H1 (cell line): ENCODE measurements around the gene COPG1. TPM values are rescaled to one million over a fixed set of nuclear protein-coding genes. Genes with fewer than 3 reads are reported as not detected.

Experiments
- CTCF ChIA-PET: fragments of 300-600 bp; sonication (Branson Sonifier 250); formaldehyde crosslinking; loops from one replicate; lab custom pipeline; 2021; ENCODE audit not compliant: partially characterized antibody; lab: Charles Lee
- POLR2A ChIA-PET: fragments of 300-600 bp; sonication (Branson Sonifier 250); formaldehyde crosslinking; loops from one replicate; lab custom pipeline; 2021; ENCODE audit warnings: inconsistent platforms; ENCODE audit not compliant: partially characterized antibody; lab: Charles Lee
- DNase-seq, 2 experiments: peaks; one replicate each; pipeline versions ENCODE4 v3.0.0 to v3.0.0-alpha.2; 2010 to 2022; ENCODE audit warnings: low spot score in 2 of 2, low read depth in 1 of 2, mixed read lengths in 1 of 2
- FAIRE-seq: peaks from 2 replicates; lab custom pipeline; 2011; peaks lifted over from hg19 to GRCh38; lab: Jason Lieb, UNC
- H2AFZ ChIP-seq: 2 replicates; pipeline ENCODE4 v1.8.1; 2012; ENCODE audit warnings: low read length, inconsistent platforms
- H2AK5ac ChIP-seq: 2 replicates; pipeline ENCODE4 v1.6.1; 2013; ENCODE audit warnings: low read depth, low read length
- H2BK120ac ChIP-seq: replicated peaks from 2 replicates; pipeline ENCODE3; 2013; ENCODE audit warnings: low read depth, low read length, inconsistent platforms
- H2BK12ac ChIP-seq: 2 replicates; pipeline ENCODE4 v1.6.1; 2013; ENCODE audit warnings: low read depth, low read length
- H2BK15ac ChIP-seq: 2 replicates; pipeline ENCODE4 v1.6.1; 2013; ENCODE audit warnings: low read length
- H2BK20ac ChIP-seq: 2 replicates; pipeline ENCODE4 v1.6.1; 2013; ENCODE audit warnings: low read length
- H2BK5ac ChIP-seq: 2 replicates; pipeline ENCODE4 v1.6.1; 2013; ENCODE audit warnings: low read depth, low read length
- H3K14ac ChIP-seq: 2 replicates; pipeline ENCODE4 v1.6.1; 2013; ENCODE audit warnings: inconsistent platforms; ENCODE audit not compliant: insufficient read length
- H3K18ac ChIP-seq: 2 replicates; pipeline ENCODE4 v1.6.1; 2013; ENCODE audit warnings: low read length; ENCODE audit errors: extremely low read depth
- H3K23ac ChIP-seq: 2 replicates; pipeline ENCODE4 v1.6.1; 2013; ENCODE audit warnings: inconsistent platforms; ENCODE audit not compliant: insufficient read length
- H3K23me2 ChIP-seq: 2 replicates; pipeline ENCODE4 v1.6.1; 2013; ENCODE audit warnings: low read depth, low read length
- H3K27ac ChIP-seq: 2 replicates; pipeline ENCODE4 v1.6.1; 2011; ENCODE audit warnings: low read depth, low read length, inconsistent platforms
- H3K27me3 ChIP-seq, 4 experiments: replicated peaks in 1 of 4; 1 replicate in 1 of 4; 2 replicates in 3 of 4; pipeline versions ENCODE4 v1.6.1 to v1.8.1; 2011 to 2013; ENCODE audit warnings: low read length in 3 of 4, mild to moderate bottlenecking in 3 of 4, inconsistent platforms in 2 of 4, mixed read lengths in 2 of 4, moderate library complexity in 1 of 4; ENCODE audit not compliant: control insufficient read depth in 3 of 4, insufficient read depth in 3 of 4; ENCODE audit errors: extremely low read depth in 1 of 4
- H3K36me3 ChIP-seq, 4 experiments: 2 replicates each; pipeline versions ENCODE4 v1.6.1 to v1.8.1; 2011 to 2013; ENCODE audit warnings: mild to moderate bottlenecking in 4 of 4, low read length in 3 of 4, moderate library complexity in 2 of 4, control low read depth in 1 of 4, inconsistent platforms in 1 of 4; ENCODE audit not compliant: insufficient read depth in 4 of 4, control insufficient read depth in 2 of 4
- H3K4ac ChIP-seq: replicated peaks from 2 replicates; pipeline ENCODE3; 2013; ENCODE audit warnings: low read length, low read depth, mixed read lengths, inconsistent platforms; ENCODE audit not compliant: insufficient read length
- H3K4me1 ChIP-seq, 4 experiments: replicated peaks in 1 of 4; 1 replicate in 1 of 4; 2 replicates in 3 of 4; pipeline versions ENCODE4 v1.6.1 to v1.8.1; 2011 to 2013; ENCODE audit warnings: low read length in 3 of 4, inconsistent platforms in 2 of 4, mixed read lengths in 1 of 4; ENCODE audit not compliant: insufficient read depth in 4 of 4, control insufficient read depth in 3 of 4
- H3K4me2 ChIP-seq, 2 experiments: 2 replicates each; pipeline versions ENCODE4 v1.6.1 to v1.8.1; 2011 to 2013; ENCODE audit warnings: low read depth in 2 of 2, low read length in 2 of 2, control low read depth in 1 of 2, inconsistent platforms in 1 of 2, mild to moderate bottlenecking in 1 of 2; ENCODE audit not compliant: insufficient read depth in 1 of 2
- H3K4me3 ChIP-seq, 4 experiments: fragments of 200-600, 300-600 bp in 1 of 4; sonication (generic), shearing (Covaris generic), sonication (Bioruptor Twin) in 1 of 4; 2 replicates each; pipeline versions ENCODE4 v1.5.1 to v1.8.1; 2011 to 2016; ENCODE audit warnings: low read length in 4 of 4, low read depth in 3 of 4, control low read depth in 2 of 4, inconsistent platforms in 2 of 4, mild to moderate bottlenecking in 2 of 4, mixed read lengths in 1 of 4, moderate library complexity in 1 of 4; ENCODE audit not compliant: insufficient read depth in 2 of 4; ENCODE audit errors: extremely low read depth in 1 of 4
- H3K56ac ChIP-seq: replicated peaks from 2 replicates; pipeline ENCODE3; 2013; ENCODE audit warnings: low read depth, mild to moderate bottlenecking, mixed read lengths, low read length, inconsistent platforms; ENCODE audit not compliant: insufficient read length
- H3K79me1 ChIP-seq: 2 replicates; pipeline ENCODE4 v1.6.1; 2013; ENCODE audit warnings: low read depth, low read length, control low read depth
- H3K79me2 ChIP-seq, 2 experiments: 2 replicates each; pipeline versions ENCODE4 v1.6.1 to v1.8.1; 2012 to 2013; ENCODE audit warnings: low read length in 2 of 2, mild to moderate bottlenecking in 2 of 2, inconsistent platforms in 1 of 2; ENCODE audit not compliant: insufficient read depth in 2 of 2, control insufficient read depth in 1 of 2
- H3K9ac ChIP-seq, 4 experiments: replicated peaks in 1 of 4; 1 replicate in 1 of 4; 2 replicates in 3 of 4; pipeline versions ENCODE4 v1.6.1 to v1.8.1; 2011 to 2013; ENCODE audit warnings: low read depth in 3 of 4, low read length in 3 of 4, control low read depth in 2 of 4, mild to moderate bottlenecking in 2 of 4, moderate library complexity in 2 of 4, inconsistent platforms in 1 of 4; ENCODE audit errors: extremely low read depth in 1 of 4
- H3K9me3 ChIP-seq, 2 experiments: 2 replicates each; pipeline versions ENCODE4 v1.6.1 to v1.8.1; 2012 to 2013; ENCODE audit warnings: mild to moderate bottlenecking in 2 of 2, moderate library complexity in 2 of 2, control low read depth in 1 of 2, inconsistent platforms in 1 of 2, low read depth in 1 of 2, low read length in 1 of 2, mixed read lengths in 1 of 2; ENCODE audit not compliant: insufficient read depth in 2 of 2
- H4K20me1 ChIP-seq, 2 experiments: replicated peaks in 1 of 2; 2 replicates each; pipeline versions ENCODE3 to v1.8.1; 2011 to 2013; ENCODE audit warnings: inconsistent platforms in 2 of 2, low read length in 2 of 2, mild to moderate bottlenecking in 1 of 2; ENCODE audit not compliant: insufficient read depth in 2 of 2, control insufficient read depth in 1 of 2
- H4K5ac ChIP-seq: 2 replicates; pipeline ENCODE4 v1.6.1; 2013; ENCODE audit warnings: low read length, low read depth, mixed read lengths, inconsistent platforms; ENCODE audit not compliant: insufficient read length
- H4K8ac ChIP-seq: 2 replicates; pipeline ENCODE4 v1.8.0; 2013; ENCODE audit warnings: mild to moderate bottlenecking, moderate library complexity, low read length, inconsistent platforms; ENCODE audit not compliant: insufficient read depth; ENCODE audit errors: extremely low read depth
- H4K91ac ChIP-seq: replicated peaks from 2 replicates; pipeline ENCODE3; 2013; ENCODE audit warnings: low read length, mixed read lengths, inconsistent platforms; ENCODE audit not compliant: insufficient read length
- EGR1 ChIP-seq: IDR thresholded peaks from 2 replicates; pipeline ENCODE4 v1.6.1; 2011; ENCODE audit warnings: low read depth, low read length, borderline replicate concordance
- EZH2 ChIP-seq: fragments of 200-600 bp; sonication (generic); IDR thresholded peaks from 2 replicates; pipeline ENCODE4 v1.7.1; 2012; ENCODE audit warnings: low read depth, mild to moderate bottlenecking, moderate library complexity, low read length, inconsistent platforms; ENCODE audit not compliant: severe bottlenecking
- FOSL1 ChIP-seq: IDR thresholded peaks from 2 replicates; pipeline ENCODE4 v1.6.1; 2011; ENCODE audit warnings: mild to moderate bottlenecking, low read depth, low read length, moderate library complexity; ENCODE audit not compliant: insufficient read depth
- HDAC2 ChIP-seq, 2 experiments: fragments of 300-600 bp in 1 of 2; sonication (generic) in 1 of 2; IDR thresholded peaks; 2 replicates each; pipeline ENCODE4 v1.6.1; 2011 to 2012; ENCODE audit warnings: low read depth in 2 of 2, low read length in 2 of 2, mild to moderate bottlenecking in 2 of 2, moderate library complexity in 2 of 2, borderline replicate concordance in 1 of 2, inconsistent platforms in 1 of 2
- HDAC6 ChIP-seq: IDR thresholded peaks from one replicate; pipeline ENCODE4 v1.7.1; 2012; ENCODE audit warnings: low read depth, mild to moderate bottlenecking, inconsistent platforms, low read length, moderate library complexity
- KDM5A ChIP-seq: fragments of 200-600 bp; IDR thresholded peaks from 2 replicates; pipeline ENCODE4 v1.7.1; 2012; ENCODE audit warnings: mild to moderate bottlenecking, low read length, inconsistent platforms, mixed read lengths
- POLR2AphosphoS5 ChIP-seq: IDR thresholded peaks from 2 replicates; pipeline ENCODE4 v1.6.1; 2011; ENCODE audit warnings: low read depth, low read length
- RFX5 ChIP-seq: IDR thresholded peaks from 2 replicates; pipeline ENCODE4 v1.6.1; 2011; ENCODE audit warnings: low read depth, low read length, improper control_type of control experiment, borderline replicate concordance
- SAP30 ChIP-seq: fragments of 300-600 bp; sonication (generic); IDR thresholded peaks from 2 replicates; pipeline ENCODE4 v1.7.1; 2012; ENCODE audit warnings: low read length, moderate library complexity, mild to moderate bottlenecking, inconsistent platforms; ENCODE audit not compliant: insufficient read depth, insufficient replicate concordance
- WGBS, 2 experiments: shearing (Covaris generic) in 1 of 2; methylation state at CpG; one replicate each; pipeline versions ENCODE4 v1.1.6 to v1.1.7; 2013 to 2015; ENCODE audit warnings: low lambda C conversion rate in 2 of 2, mixed read lengths in 2 of 2, inconsistent platforms in 1 of 2, low coverage in 1 of 2, missing lambda C conversion rate in 1 of 2; ENCODE audit not compliant: insufficient replicate concordance in 2 of 2, insufficient coverage in 1 of 2, insufficient read length in 1 of 2; ENCODE audit errors: extremely low coverage in 1 of 2, missing lambda C conversion rate in 1 of 2; 5-methylcytosine and 5-hydroxymethylcytosine counted together
- polyA plus RNA-seq, 7 experiments: library from polyadenylated mRNA; depleted of rRNA in 3 of 7; stranded (reverse) in 5 of 7; unstranded in 2 of 7; fragments of >200 nt in 5 of 7; fragments of 200-250 nt in 2 of 7; gene quantifications; 1 replicate in 5 of 7; 2 replicates in 1 of 7; 4 replicates in 1 of 7; pipeline versions ENCODE4 v1.2.1 to v1.2.3, GENCODE V29; 2011 to 2013; ENCODE audit warnings: missing spikeins in 2 of 7, mixed read lengths in 2 of 7
- total RNA-seq: library from RNA; stranded (reverse); fragmentation: NEBNext Ultra II Directional; extraction: Animal tissue kit (Norgen Biotek cat#: 25700); gene quantifications from 2 replicates; pipeline ENCODE4 v1.2.1, GENCODE V29; 2021
- TF ChIP-seq, protein P1 (sequence below): IDR thresholded peaks from 2 replicates; pipeline ENCODE4 v1.6.1; 2012; ENCODE audit warnings: low read length, inconsistent platforms

Gene COPG1
- total and polyA plus RNA-seq, 2 of the 8 experiments (the other 6 are each of a cell fraction or from before 2014, with no cell fraction given) = 52.7 to 106 TPM

- ChIA-PET CTCF (interaction anchor here (6.6 kb wide), 1 partner anchor 8 kb away, joined by 73 read pairs; no protein-coding TSS in a partner anchor), POLR2A (interaction anchor here (0.6 to 1.4 kb wide), 3 partner anchors 8 to 117 kb away, joined by 3 to 5 read pairs (median 4); no protein-coding TSS in a partner anchor)
- Histone ChIP-seq H4K8ac (no peak overlapping the region), H4K20me1 (peaks cover 0 to 9% of the 10 kb centered on the region in 2 experiments), H3K9ac (peak overlapping the region in 1 of 4 experiments; percentile 30; a peak in 1 of 7 replicates), H3K9me3 (no peaks in the 10 kb centered on the region), H2BK120ac (no peak overlapping the region), H2BK20ac (no peak overlapping the region), H3K79me1 (peaks cover 3% of the 10 kb centered on the region; the same call in 1 of the 2 replicates), H3K4me1 (peaks cover 0 to 6% (median 1%) of the 10 kb centered on the region in 4 experiments; a peak in 3 of 7 replicates), H3K27ac (no peak overlapping the region; the same call in 1 of the 2 replicates), H2BK12ac (no peak overlapping the region), H3K4me3 (no peak overlapping the region), H3K56ac (no peak overlapping the region), H2AK5ac (peak overlapping the region; percentile 17; the same call in 1 of the 2 replicates), H3K27me3 (no peaks in the 10 kb centered on the region), H3K36me3 (peaks cover 2 to 14% (median 9%) of the 10 kb centered on the region in 4 experiments; a peak in 4 of 8 replicates), H3K23ac (no peak overlapping the region), H2BK15ac (no peak overlapping the region), H3K4me2 (no peak overlapping the region), H3K14ac (no peak overlapping the region), H3K23me2 (peaks cover 5% of the 10 kb centered on the region; the same call in 1 of the 2 replicates), H2AFZ (no peak overlapping the region), H3K4ac (no peak overlapping the region), H4K91ac (no peak overlapping the region), H3K18ac (no peak overlapping the region), H4K5ac (no peak overlapping the region), H2BK5ac (no peak overlapping the region), H3K79me2 (peaks cover 0 to 10% of the 10 kb centered on the region in 2 experiments; a peak in 1 of 4 replicates)
- WGBS, 2 experiments = 89 to 100% methylated on average over 4 to 7 of the region's 7 CpGs
- no peak for FAIRE-seq
- DNase-seq = no peak
- TF ChIP-seq KDM5A (no peak), POLR2AphosphoS5 (no peak), RFX5 (no peak), HDAC6 (no peak), HDAC2 (IDR thresholded peaks at IDR 0.05; ENCODE audit: borderline replicate concordance in 1 of 2, low read depth in 2 of 2, low read length in 2 of 2) (no peak), EGR1 (no peak), EZH2 (no peak), FOSL1 (no peak), SAP30 (no peak)
- TF ChIP-seq, protein P1, sequence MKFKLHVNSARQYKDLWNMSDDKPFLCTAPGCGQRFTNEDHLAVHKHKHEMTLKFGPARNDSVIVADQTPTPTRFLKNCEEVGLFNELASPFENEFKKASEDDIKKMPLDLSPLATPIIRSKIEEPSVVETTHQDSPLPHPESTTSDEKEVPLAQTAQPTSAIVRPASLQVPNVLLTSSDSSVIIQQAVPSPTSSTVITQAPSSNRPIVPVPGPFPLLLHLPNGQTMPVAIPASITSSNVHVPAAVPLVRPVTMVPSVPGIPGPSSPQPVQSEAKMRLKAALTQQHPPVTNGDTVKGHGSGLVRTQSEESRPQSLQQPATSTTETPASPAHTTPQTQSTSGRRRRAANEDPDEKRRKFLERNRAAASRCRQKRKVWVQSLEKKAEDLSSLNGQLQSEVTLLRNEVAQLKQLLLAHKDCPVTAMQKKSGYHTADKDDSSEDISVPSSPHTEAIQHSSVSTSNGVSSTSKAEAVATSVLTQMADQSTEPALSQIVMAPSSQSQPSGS = no peak
Observed at GRCh38 chr3:129320825-129321487, 71.5 kb downstream of the COPG1 start.
